HepG2 (cell line): ENCODE results near the gene IDUA. TPM values are rescaled to one million over a fixed set of nuclear protein-coding genes. Genes with fewer than 3 reads are reported as not detected.

ENCODE experiments used
- ATAC-seq: fragments of 200-7000 bp; cut with Tn5 transposase; 3 replicates; pipeline ENCODE4 v1.9.1; 2020; ENCODE audit warnings: mild to moderate bottlenecking, moderate library complexity
- BruUV-seq: library from RNA; stranded (reverse); fragments of 400-500 nt; replicated peaks from 2 replicates; lab custom pipeline; 2021; lab: Mats Ljungman, UMichigan
- CTCF ChIA-PET: fragments of 300-600 bp; formaldehyde crosslinking; extraction: SDS; loops from one replicate; lab custom pipeline; 2021; ENCODE audit warnings: low total read pairs, inconsistent platforms, low intra/inter-chr PET ratio; lab: Yijun Ruan, JAX
- POLR2A ChIA-PET: fragments of 350-600 bp; sonication (Branson Sonifier 250); formaldehyde crosslinking; loops from one replicate; lab custom pipeline; 2020; ENCODE audit warnings: antibody characterized with exemption, inconsistent platforms; lab: Yijun Ruan, JAX
- DNase-seq: peaks from one replicate; pipeline ENCODE4 v3.0.0-alpha.2; 2015; ENCODE audit warnings: low spot score
- FAIRE-seq: peaks from 3 replicates; lab custom pipeline; 2011; peaks lifted over from hg19 to GRCh38; lab: Jason Lieb, UNC
- H2AFZ ChIP-seq: one replicate; pipeline ENCODE4 v1.6.1; 2011; ENCODE audit warnings: low read length, inconsistent platforms
- H3K27ac ChIP-seq: fragments of 300-600 bp; 3 replicates; pipeline ENCODE4 v1.8.0; 2011; ENCODE audit warnings: mixed run types, mild to moderate bottlenecking, mixed read lengths, low read length, inconsistent platforms; ENCODE audit not compliant: insufficient read depth; ENCODE audit errors: extremely low read length
- H3K27me3 ChIP-seq, 2 experiments: fragments of 200-600 bp in 1 of 2; 2 replicates in 1 of 2; 3 replicates in 1 of 2; pipeline versions ENCODE4 v1.6.0 to v1.8.0; 2011; ENCODE audit warnings: low read length in 2 of 2, mild to moderate bottlenecking in 2 of 2, moderate library complexity in 2 of 2, inconsistent platforms in 1 of 2; ENCODE audit not compliant: insufficient read depth in 2 of 2, control insufficient read depth in 1 of 2
- H3K36me3 ChIP-seq, 2 experiments: fragments of 200-600 bp in 1 of 2; replicated peaks in 1 of 2; 2 replicates in 1 of 2; 3 replicates in 1 of 2; pipeline versions ENCODE4 v1.5.1 to v1.8.0; 2011; ENCODE audit warnings: low read length in 2 of 2, inconsistent platforms in 1 of 2; ENCODE audit not compliant: insufficient read depth in 2 of 2, control insufficient read depth in 1 of 2
- H3K4me1 ChIP-seq: 2 replicates; pipeline ENCODE4 v1.5.1; 2012; ENCODE audit warnings: low read length, inconsistent platforms; ENCODE audit not compliant: insufficient read depth
- H3K4me2 ChIP-seq: 2 replicates; pipeline ENCODE4 v1.6.0; 2011; ENCODE audit warnings: low read depth, low read length, inconsistent platforms
- H3K4me3 ChIP-seq, 3 experiments: fragments of 200-600 bp in 1 of 3; sonication (generic), shearing (Covaris generic) in 1 of 3; replicated peaks in 1 of 3; 2 replicates each; pipeline ENCODE4 v1.5.1; 2011 to 2016; ENCODE audit warnings: low read length in 3 of 3, inconsistent platforms in 2 of 3, low read depth in 2 of 3, mild to moderate bottlenecking in 2 of 3, control low read depth in 1 of 3, mixed read lengths in 1 of 3; ENCODE audit not compliant: insufficient read depth in 1 of 3
- H3K79me2 ChIP-seq: one replicate; pipeline ENCODE4 v1.6.1; 2011; ENCODE audit warnings: low read length, inconsistent platforms; ENCODE audit not compliant: insufficient read depth
- H3K9ac ChIP-seq: 2 replicates; pipeline ENCODE4 v1.6.0; 2011; ENCODE audit warnings: mild to moderate bottlenecking, low read depth, low read length, inconsistent platforms; ENCODE audit not compliant: insufficient read depth
- H3K9me3 ChIP-seq: 2 replicates; pipeline ENCODE4 v1.5.1; 2012; ENCODE audit warnings: mild to moderate bottlenecking, low read length
- H4K20me1 ChIP-seq: 2 replicates; pipeline ENCODE4 v1.6.0; 2011; ENCODE audit warnings: inconsistent platforms, mild to moderate bottlenecking, low read length, moderate library complexity; ENCODE audit not compliant: insufficient read depth
- FLYWCH1 ChIP-seq: sonication (generic); formaldehyde crosslinking; IDR thresholded peaks from 2 replicates; pipeline ENCODE4 v1.8.1; 2023; ENCODE audit warnings: mild to moderate bottlenecking, missing genetic modification reagents
- FOSL1 ChIP-seq: sonication (generic); formaldehyde crosslinking; IDR thresholded peaks from 2 replicates; pipeline ENCODE4 v1.9.0; 2021; ENCODE audit warnings: missing genetic modification reagents, borderline replicate concordance
- HNF1B ChIP-seq: sonication (generic); formaldehyde crosslinking; IDR thresholded peaks from 2 replicates; pipeline ENCODE4 v1.5.1; 2020; ENCODE audit warnings: mild to moderate bottlenecking, moderate library complexity, missing genetic modification reagents
- HNRNPL ChIP-seq: fragments of 200-400 bp; formaldehyde crosslinking; IDR thresholded peaks from 2 replicates; pipeline ENCODE4 v1.6.1; 2017; ENCODE audit warnings: mild to moderate bottlenecking, low read depth, low read length
- KDM4B ChIP-seq: sonication (generic); formaldehyde crosslinking; IDR thresholded peaks from 2 replicates; pipeline ENCODE4 v1.4.0; 2020; ENCODE audit warnings: missing genetic modification reagents
- KMT2B ChIP-seq: IDR thresholded peaks from 2 replicates; pipeline ENCODE4 v1.6.1; 2016; ENCODE audit warnings: missing genetic modification reagents, missing compliant biosample characterization
- MBD4 ChIP-seq: IDR thresholded peaks from 2 replicates; pipeline ENCODE4 v1.6.1; 2012; ENCODE audit warnings: low read length, inconsistent platforms, borderline replicate concordance
- MED1 ChIP-seq: sonication (generic); formaldehyde crosslinking; IDR thresholded peaks from 2 replicates; pipeline ENCODE4 v1.4.0; 2020; ENCODE audit warnings: missing genetic modification reagents
- MXD4 ChIP-seq: IDR thresholded peaks from 2 replicates; pipeline ENCODE4 v1.6.1; 2016; ENCODE audit warnings: mild to moderate bottlenecking, missing biosample characterization, missing genetic modification reagents
- PAXIP1 ChIP-seq: sonication (generic); formaldehyde crosslinking; conservative IDR thresholded peaks from 2 replicates; pipeline ENCODE4 v1.4.0; 2020; ENCODE audit warnings: mild to moderate bottlenecking, missing genetic modification reagents, moderate library complexity
- PCBP2 ChIP-seq: fragments of 200-400 bp; formaldehyde crosslinking; optimal IDR thresholded peaks from 2 replicates; pipeline ENCODE3; 2018; ENCODE audit warnings: low read length, low read depth; ENCODE audit not compliant: poor library complexity, severe bottlenecking
- ZBTB14 ChIP-seq: sonication (generic); formaldehyde crosslinking; IDR thresholded peaks from 2 replicates; pipeline ENCODE4 v1.4.0; 2020; ENCODE audit warnings: missing genetic modification reagents
- ZFP82 ChIP-seq: sonication (generic); formaldehyde crosslinking; IDR thresholded peaks from 2 replicates; pipeline ENCODE4 v1.5.1; 2020; ENCODE audit warnings: mild to moderate bottlenecking, missing genetic modification reagents, borderline replicate concordance
- ZNF329 ChIP-seq: sonication (generic); formaldehyde crosslinking; IDR thresholded peaks from 2 replicates; pipeline ENCODE4 v1.9.0; 2021; ENCODE audit warnings: low read depth, mild to moderate bottlenecking, missing genetic modification reagents
- ZNF570 ChIP-seq: sonication (generic); formaldehyde crosslinking; IDR thresholded peaks from 2 replicates; pipeline ENCODE4 v1.4.0; 2020; ENCODE audit warnings: mild to moderate bottlenecking, missing genetic modification reagents, borderline replicate concordance
- ZNF800 ChIP-seq: sonication (generic); formaldehyde crosslinking; IDR thresholded peaks from 2 replicates; pipeline ENCODE4 v1.4.0; 2020; ENCODE audit warnings: missing genetic modification reagents
- ZSCAN22 ChIP-seq: sonication (generic); formaldehyde crosslinking; IDR thresholded peaks from 2 replicates; pipeline ENCODE4 v1.4.0; 2020; ENCODE audit warnings: mild to moderate bottlenecking, missing genetic modification reagents
- WGBS: methylation state at CpG from one replicate; pipeline ENCODE4 v1.1.6; 2017; ENCODE audit warnings: low lambda C conversion rate; 5-methylcytosine and 5-hydroxymethylcytosine counted together
- in situ Hi-C: cut with HindIII; loops from 2 replicates; pipeline ENCODE4 v1.10.0; 2017; ENCODE audit warnings: low pct_unique_long_range_greater_than_20kb; ENCODE audit not compliant: extremely low pct_ligation_motif_present
- intact Hi-C: fragments of 100-400 bp; cut with micrococcal nuclease; formaldehyde crosslinking; loops from one replicate; pipeline ENCODE4 v1.10.0; 2022; ENCODE audit not compliant: unreplicated experiment
- polyA plus RNA-seq, 8 experiments: library from polyadenylated mRNA; depleted of rRNA in 3 of 8; stranded (reverse) in 7 of 8; unstranded in 1 of 8; fragments of >200 nt; fragmentation: Illumina TruSeq in 4 of 8; extraction: Trizol in 4 of 8; gene quantifications; 2 replicates each; pipeline versions ENCODE4 v1.2.1 to v1.2.3, GENCODE V29; 2011 to 2016; ENCODE audit warnings: low read depth in 4 of 8, missing spikeins in 1 of 8, mixed read lengths in 1 of 8; ENCODE audit not compliant: insufficient read depth in 1 of 8
- total RNA-seq, 5 experiments: library from RNA; depleted of rRNA; stranded (reverse); fragments of >200 nt; fragmentation: Illumina TruSeq; extraction: Trizol; gene quantifications; 2 replicates each; pipeline ENCODE4 v1.2.3, GENCODE V29; 2016; ENCODE audit warnings: low read depth in 1 of 5

IDUA gene
- total and polyA plus RNA-seq, 2 of the 13 experiments (the other 11 are each of a cell fraction or from before 2014, with no cell fraction given) = 0.77 to 1.0 TPM

GRCh38 chr4:998096-998691, 11.3 kb downstream of the IDUA start:
- ChIA-PET CTCF (no interaction called here), POLR2A (no interaction called here)
- Histone ChIP-seq H3K4me1 (peaks cover 45% of the 10 kb centered on the region), H3K4me2 (peak overlapping the region; percentile 74), H3K27ac (no peak overlapping the region), H4K20me1 (no peaks in the 10 kb centered on the region), H3K27me3 (peaks cover 7 to 22% of the 10 kb centered on the region in 2 experiments; a peak in 3 of 5 replicates), H3K36me3 (no peaks in the 10 kb centered on the region), H2AFZ (no peak overlapping the region), H3K9ac (peak overlapping the region; percentile 46; the same call in 1 of the 2 replicates), H3K4me3 (peak overlapping the region in 2 of 3 experiments; percentile 52 to 71; a peak in 1 of 6 replicates), H3K79me2 (no peaks in the 10 kb centered on the region), H3K9me3 (no peaks in the 10 kb centered on the region)
- intact Hi-C loops (no loop called here), in situ Hi-C loops (no loop called here)
- 25% methylated on average over 8 of the region's 12 CpGs for WGBS
- no peak for FAIRE-seq
- no TSS peak for BruUV-seq
- no peak for ATAC-seq
- DNase-seq = no peak
- TF ChIP-seq FOSL1 (CRISPR knock-in tag) (no peak), PAXIP1 (CRISPR knock-in tag) (no peak), ZNF800 (0 out of 2 replicates have a peak, but pooled peaks have one; percentile 33), ZSCAN22 (CRISPR knock-in tag) (no peak), HNF1B (CRISPR knock-in tag) (no peak), HNRNPL (0 out of 2 replicates have a peak, but pooled peaks have one; percentile 30), ZNF570 (no peak), MBD4 (no peak), ZFP82 (CRISPR knock-in tag) (no peak), MXD4 (CRISPR knock-in tag) (no peak), FLYWCH1 (CRISPR knock-in tag) (no peak), ZBTB14 (CRISPR knock-in tag) (no peak), KDM4B (CRISPR knock-in tag) (no peak), KMT2B (CRISPR knock-in tag) (no peak), PCBP2 (no peak), MED1 (CRISPR knock-in tag) (no peak), ZNF329 (CRISPR knock-in tag) (no peak)
